H9 (cell line): ENCODE measurements around the gene GRIA4. TPM values are rescaled to one million over a fixed set of nuclear protein-coding genes. Genes with fewer than 3 reads are reported as not detected.
A peak's percentile ranks its signal among the peaks of the same experiment; 100 is the strongest.

Experiments
- DNase-seq: peaks from one replicate; pipeline ENCODE4 v3.0.0-alpha.2; 2017
- H2AFZ ChIP-seq: one replicate; pipeline ENCODE4 v1.6.1; 2013; ENCODE audit warnings: mild to moderate bottlenecking, low read length, control low read depth, moderate library complexity
- H2AK5ac ChIP-seq: 2 replicates; pipeline ENCODE4 v1.6.1; 2013; ENCODE audit warnings: low read length, control low read depth, mixed read lengths; ENCODE audit not compliant: insufficient read length
- H2BK120ac ChIP-seq: one replicate; pipeline ENCODE4 v1.6.1; 2013; ENCODE audit warnings: low read depth, mild to moderate bottlenecking, low read length, control low read depth, inconsistent platforms; ENCODE audit not compliant: poor library complexity, severe bottlenecking
- H2BK12ac ChIP-seq: 2 replicates; pipeline ENCODE4 v1.6.1; 2013; ENCODE audit warnings: low read length, control low read depth, mixed read lengths, low read depth; ENCODE audit not compliant: insufficient read length
- H2BK15ac ChIP-seq: 2 replicates; pipeline ENCODE4 v1.6.1; 2013; ENCODE audit warnings: low read depth, low read length, control low read depth
- H2BK20ac ChIP-seq: one replicate; pipeline ENCODE4 v1.6.1; 2013; ENCODE audit warnings: low read depth, mild to moderate bottlenecking, low read length, control low read depth, inconsistent platforms; ENCODE audit not compliant: poor library complexity, severe bottlenecking
- H2BK5ac ChIP-seq: 2 replicates; pipeline ENCODE4 v1.6.1; 2013; ENCODE audit warnings: low read length, control low read depth, mixed read lengths; ENCODE audit not compliant: insufficient read length
- H3K14ac ChIP-seq: 2 replicates; pipeline ENCODE4 v1.6.1; 2013; ENCODE audit warnings: low read length, control low read depth; ENCODE audit not compliant: insufficient read depth
- H3K18ac ChIP-seq: 2 replicates; pipeline ENCODE4 v1.6.1; 2013; ENCODE audit warnings: low read depth, mild to moderate bottlenecking, mixed read lengths, low read length, control low read depth; ENCODE audit not compliant: insufficient read length
- H3K23ac ChIP-seq: 2 replicates; pipeline ENCODE4 v1.6.1; 2013; ENCODE audit warnings: low read length, control low read depth, mixed read lengths, low read depth; ENCODE audit not compliant: insufficient read length
- H3K23me2 ChIP-seq: 2 replicates; pipeline ENCODE4 v1.6.1; 2013; ENCODE audit warnings: low read depth, mild to moderate bottlenecking, mixed read lengths, low read length, control low read depth; ENCODE audit not compliant: insufficient read length, poor library complexity, severe bottlenecking
- H3K27ac ChIP-seq: 2 replicates; pipeline ENCODE4 v1.5.1; 2013; ENCODE audit warnings: low read length, control low read depth, mixed read lengths, low read depth; ENCODE audit not compliant: insufficient read length
- H3K27me3 ChIP-seq: 2 replicates; pipeline ENCODE4 v1.6.1; 2013; ENCODE audit warnings: low read length, control low read depth, inconsistent platforms; ENCODE audit not compliant: insufficient read depth
- H3K4ac ChIP-seq: 2 replicates; pipeline ENCODE4 v1.6.1; 2013; ENCODE audit warnings: low read depth, mild to moderate bottlenecking, control low read depth, inconsistent platforms, low read length, moderate library complexity
- H3K4me1 ChIP-seq: 2 replicates; pipeline ENCODE4 v1.6.1; 2013; ENCODE audit warnings: low read length, control low read depth, inconsistent platforms; ENCODE audit not compliant: insufficient read depth
- H3K4me2 ChIP-seq: 2 replicates; pipeline ENCODE4 v1.6.1; 2013; ENCODE audit warnings: low read length, control low read depth, mixed read lengths; ENCODE audit not compliant: insufficient read length, insufficient read depth
- H3K56ac ChIP-seq: 2 replicates; pipeline ENCODE4 v1.6.1; 2013; ENCODE audit warnings: low read depth, mild to moderate bottlenecking, mixed read lengths, low read length, control low read depth; ENCODE audit not compliant: insufficient read length
- H3K79me1 ChIP-seq: 2 replicates; pipeline ENCODE4 v1.6.1; 2013; ENCODE audit warnings: low read depth, mild to moderate bottlenecking, moderate library complexity, low read length, control low read depth, inconsistent platforms; ENCODE audit not compliant: insufficient read depth, poor library complexity, severe bottlenecking
- H3K79me2 ChIP-seq: 2 replicates; pipeline ENCODE4 v1.6.1; 2013; ENCODE audit warnings: low read length, control low read depth, inconsistent platforms; ENCODE audit not compliant: insufficient read depth
- H3K9ac ChIP-seq: 2 replicates; pipeline ENCODE4 v1.6.1; 2013; ENCODE audit warnings: low read length, control low read depth, mixed read lengths; ENCODE audit not compliant: insufficient read length; ENCODE audit errors: extremely low read depth
- H3K9me3 ChIP-seq: one replicate; pipeline ENCODE4 v1.6.1; 2013; ENCODE audit warnings: low read depth, low read length, inconsistent platforms; ENCODE audit not compliant: control insufficient read depth
- H3T11ph ChIP-seq: one replicate; pipeline ENCODE4 v1.6.1; 2013; ENCODE audit warnings: mild to moderate bottlenecking, low read length, control low read depth, inconsistent platforms
- H4K20me1 ChIP-seq: one replicate; pipeline ENCODE4 v1.6.1; 2013; ENCODE audit not compliant: control insufficient read depth, insufficient read length, insufficient read depth
- H4K5ac ChIP-seq: 2 replicates; pipeline ENCODE4 v1.6.1; 2013; ENCODE audit warnings: low read depth, mild to moderate bottlenecking, mixed read lengths, low read length, control low read depth; ENCODE audit not compliant: insufficient read length
- H4K8ac ChIP-seq: replicated peaks from 2 replicates; pipeline ENCODE4 v1.6.1; 2013; ENCODE audit warnings: low read length, control low read depth, mixed read lengths, low read depth; ENCODE audit not compliant: insufficient read length
- H4K91ac ChIP-seq: 2 replicates; pipeline ENCODE4 v1.6.1; 2013; ENCODE audit warnings: low read depth, mild to moderate bottlenecking, moderate library complexity, mixed read lengths, low read length, control low read depth; ENCODE audit not compliant: insufficient read length
- H3K27ac Mint-ChIP-seq, 3 experiments: 2 replicates in 2 of 3; 3 replicates in 1 of 3; pipeline ENCODE4 v1.8.0; 2020 to 2021; ENCODE audit warnings: mixed read lengths in 3 of 3, mild to moderate bottlenecking in 1 of 3, moderate library complexity in 1 of 3
- H3K27me3 Mint-ChIP-seq: 2 replicates; pipeline ENCODE4 v1.8.0; 2021; ENCODE audit warnings: low read depth, mild to moderate bottlenecking, moderate library complexity, mixed read lengths
- H3K36me3 Mint-ChIP-seq, 3 experiments: 2 replicates in 2 of 3; 3 replicates in 1 of 3; pipeline ENCODE4 v1.8.0; 2020 to 2021; ENCODE audit warnings: low read depth in 3 of 3, mixed read lengths in 3 of 3; ENCODE audit not compliant: insufficient read depth in 1 of 3
- H3K4me1 Mint-ChIP-seq, 2 experiments: 2 replicates each; pipeline ENCODE4 v1.8.0; 2020; ENCODE audit warnings: mixed read lengths in 2 of 2
- H3K4me3 Mint-ChIP-seq, 2 experiments: 2 replicates in 1 of 2; 3 replicates in 1 of 2; pipeline ENCODE4 v1.8.0; 2020 to 2021; ENCODE audit warnings: mild to moderate bottlenecking in 2 of 2, mixed read lengths in 2 of 2, moderate library complexity in 1 of 2
- H3K9me3 Mint-ChIP-seq, 2 experiments: 2 replicates in 1 of 2; 3 replicates in 1 of 2; pipeline ENCODE4 v1.8.0; 2020; ENCODE audit warnings: mild to moderate bottlenecking in 2 of 2, mixed read lengths in 2 of 2, moderate library complexity in 1 of 2
- WGBS: extraction: QIAGEN DNeasy Blood & Tissue Kit; methylation state at CpG from one replicate; pipeline ENCODE4 v1.1.7; 2013; ENCODE audit warnings: missing lambda C conversion rate, low lambda C conversion rate, mixed read lengths; ENCODE audit not compliant: insufficient read length; ENCODE audit errors: extremely low coverage; 5-methylcytosine and 5-hydroxymethylcytosine counted together
- total RNA-seq: library from RNA; stranded (reverse); gene quantifications from 2 replicates; pipeline ENCODE4 v1.2.1, GENCODE V29; 2021
- TF ChIP-seq, protein P1 (sequence below): fragments of 200-600 bp; sonication (generic); conservative IDR thresholded peaks from 3 replicates; pipeline ENCODE4 v1.8.0; 2021; ENCODE audit warnings: antibody characterized with exemption, mild to moderate bottlenecking

The GRIA4 gene
- total RNA-seq, 1 experiment from 2014 or later = 0.83 TPM

DNA sequence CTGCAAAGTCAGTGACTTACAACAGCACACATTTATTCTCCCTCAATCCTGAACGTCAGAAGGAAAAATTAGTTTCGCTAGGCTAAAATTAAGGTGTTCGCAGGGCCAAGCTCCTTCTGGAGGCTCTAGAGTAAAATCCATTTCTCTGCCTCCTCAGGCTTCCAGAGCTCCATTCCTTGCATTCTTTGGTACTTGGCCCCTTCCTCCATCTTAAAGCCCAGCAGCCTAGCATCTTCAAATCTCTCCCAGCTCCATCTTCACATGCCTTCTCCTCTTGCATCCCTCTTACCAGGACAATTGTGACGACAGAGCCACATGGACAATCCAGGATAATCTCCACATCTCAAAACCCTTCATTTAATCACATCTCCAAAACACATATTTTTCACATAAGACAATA, 165.0 kb downstream of the GRIA4 start:
- Histone ChIP-seq H3K4me1 (no peaks in the 10 kb centered on the region), H3K9ac (no peak overlapping the region), H4K8ac (no peak overlapping the region), H3K23ac (no peak overlapping the region), H2BK12ac (no peak overlapping the region), H3K23me2 (no peaks in the 10 kb centered on the region), H2BK15ac (no peak overlapping the region), H3K79me1 (no peaks in the 10 kb centered on the region), H2BK20ac (no peak overlapping the region), H2AFZ (no peak overlapping the region), H2BK5ac (no peak overlapping the region), H4K5ac (no peak overlapping the region), H4K91ac (no peak overlapping the region), H3K9me3 (no peaks in the 10 kb centered on the region), H3K14ac (no peak overlapping the region), H3K4me2 (no peak overlapping the region), H3K27ac (no peak overlapping the region), H3K79me2 (no peaks in the 10 kb centered on the region), H3K27me3 (no peaks in the 10 kb centered on the region), H2AK5ac (no peak overlapping the region), H2BK120ac (no peak overlapping the region), H3T11ph (no peak overlapping the region), H4K20me1 (no peaks in the 10 kb centered on the region), H3K4ac (no peak overlapping the region), H3K18ac (no peak overlapping the region), H3K56ac (no peak overlapping the region)
- Mint-ChIP-seq H3K9me3 (no peaks in the 10 kb centered on the region), H3K27me3 (no peaks in the 10 kb centered on the region), H3K4me3 (no peak overlapping the region), H3K36me3 (peaks cover 0 to 2% (median 0%) of the 10 kb centered on the region in 3 experiments; a peak in 2 of 7 replicates), H3K27ac (peak overlapping the region in 1 of 3 experiments; percentile 33; a peak in 1 of 7 replicates), H3K4me1 (peaks cover 0 to 4% of the 10 kb centered on the region in 2 experiments; a peak in 2 of 4 replicates)
- no CpG with 5 or more reads among the region's 4 CpGs for WGBS
- TF ChIP-seq, protein P1, sequence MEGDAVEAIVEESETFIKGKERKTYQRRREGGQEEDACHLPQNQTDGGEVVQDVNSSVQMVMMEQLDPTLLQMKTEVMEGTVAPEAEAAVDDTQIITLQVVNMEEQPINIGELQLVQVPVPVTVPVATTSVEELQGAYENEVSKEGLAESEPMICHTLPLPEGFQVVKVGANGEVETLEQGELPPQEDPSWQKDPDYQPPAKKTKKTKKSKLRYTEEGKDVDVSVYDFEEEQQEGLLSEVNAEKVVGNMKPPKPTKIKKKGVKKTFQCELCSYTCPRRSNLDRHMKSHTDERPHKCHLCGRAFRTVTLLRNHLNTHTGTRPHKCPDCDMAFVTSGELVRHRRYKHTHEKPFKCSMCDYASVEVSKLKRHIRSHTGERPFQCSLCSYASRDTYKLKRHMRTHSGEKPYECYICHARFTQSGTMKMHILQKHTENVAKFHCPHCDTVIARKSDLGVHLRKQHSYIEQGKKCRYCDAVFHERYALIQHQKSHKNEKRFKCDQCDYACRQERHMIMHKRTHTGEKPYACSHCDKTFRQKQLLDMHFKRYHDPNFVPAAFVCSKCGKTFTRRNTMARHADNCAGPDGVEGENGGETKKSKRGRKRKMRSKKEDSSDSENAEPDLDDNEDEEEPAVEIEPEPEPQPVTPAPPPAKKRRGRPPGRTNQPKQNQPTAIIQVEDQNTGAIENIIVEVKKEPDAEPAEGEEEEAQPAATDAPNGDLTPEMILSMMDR = no peak
- DNase-seq = peak; percentile 24
